Glomerular visceral epithelial cell (primary cell): ENCODE results near the gene CAMTA1.
"Not testable (repeated sequence)": the region's sequence is repeated elsewhere in the genome, so short reads cannot be mapped to it uniquely, and the experiment has no call there.

Experiments used
- DNase-seq: peaks from one replicate; pipeline ENCODE4 v3.0.0-alpha.2; 2016; ENCODE audit errors: extremely low spot score

Gene CAMTA1

GRCh38 chr1:7108251-7108650, 323.0 kb downstream of the CAMTA1 start:
- no peak for DNase-seq

- DNase-seq = no peak
Measured at GRCh38 chr1:7109901-7110300, 324.6 kb downstream of the CAMTA1 start.

GRCh38 chr1:7110321-7110720, 325.1 kb downstream of the CAMTA1 start:
- DNase-seq = peak; percentile 72

GRCh38 chr1:7111853-7112252, 326.6 kb downstream of the CAMTA1 start:
- DNase-seq = no peak

- no peak for DNase-seq
Measured at GRCh38 chr1:7113136-7113535, 327.9 kb downstream of the CAMTA1 start.

- no peak for DNase-seq
Measured at GRCh38 chr1:7113822-7114221, 328.6 kb downstream of the CAMTA1 start.

GRCh38 chr1:7116001-7116400, 330.7 kb downstream of the CAMTA1 start:
- DNase-seq = no peak

GRCh38 chr1:7117399-7118281, 332.4 kb downstream of the CAMTA1 start:
- DNase-seq = peak; percentile 92

GRCh38 chr1:7119156-7119555, 333.9 kb downstream of the CAMTA1 start:
- DNase-seq = no peak

- no peak for DNase-seq
Measured at GRCh38 chr1:7120863-7121621, 335.8 kb downstream of the CAMTA1 start.

- no peak for DNase-seq
Measured at GRCh38 chr1:7121622-7121988, 336.4 kb downstream of the CAMTA1 start.

- no peak for DNase-seq
Measured at GRCh38 chr1:7127322-7128075, 342.2 kb downstream of the CAMTA1 start.

GRCh38 chr1:7128293-7128692, 343.0 kb downstream of the CAMTA1 start:
- no peak for DNase-seq

GRCh38 chr1:7130127-7130526, 344.9 kb downstream of the CAMTA1 start:
- no peak for DNase-seq

GRCh38 chr1:7135493-7135892, 350.2 kb downstream of the CAMTA1 start:
- DNase-seq = no peak

GRCh38 chr1:7136166-7136953, 351.1 kb downstream of the CAMTA1 start:
- DNase-seq = no peak

GRCh38 chr1:7140251-7140650, 355.0 kb downstream of the CAMTA1 start:
- no peak for DNase-seq

GRCh38 chr1:7145947-7146346, 360.7 kb downstream of the CAMTA1 start:
- no peak for DNase-seq

GRCh38 chr1:7146710-7147109, 361.5 kb downstream of the CAMTA1 start:
- DNase-seq = no peak

GRCh38 chr1:7147581-7148282, 362.5 kb downstream of the CAMTA1 start:
- not testable (repeated sequence) for DNase-seq
